Fibroblast of skin of abdomen (primary cell): ENCODE measurements around the gene SLC17A7.

ENCODE experiments used
- DNase-seq: peaks from one replicate; pipeline ENCODE4 v3.0.0-alpha.2; 2013

SLC17A7 gene

GRCh38 chr19:49443366-49444099 is 2.2 kb upstream of the SLC17A7 start:
- DNase-seq = peak; percentile 95

- peak; percentile 85 for DNase-seq
These were observed 1.5 kb upstream of the SLC17A7 start for GRCh38 chr19:49442771-49443365.

GRCh38 chr19:49442354-49442753 is 1.0 kb upstream of the SLC17A7 start:
- DNase-seq = no peak

DNA sequence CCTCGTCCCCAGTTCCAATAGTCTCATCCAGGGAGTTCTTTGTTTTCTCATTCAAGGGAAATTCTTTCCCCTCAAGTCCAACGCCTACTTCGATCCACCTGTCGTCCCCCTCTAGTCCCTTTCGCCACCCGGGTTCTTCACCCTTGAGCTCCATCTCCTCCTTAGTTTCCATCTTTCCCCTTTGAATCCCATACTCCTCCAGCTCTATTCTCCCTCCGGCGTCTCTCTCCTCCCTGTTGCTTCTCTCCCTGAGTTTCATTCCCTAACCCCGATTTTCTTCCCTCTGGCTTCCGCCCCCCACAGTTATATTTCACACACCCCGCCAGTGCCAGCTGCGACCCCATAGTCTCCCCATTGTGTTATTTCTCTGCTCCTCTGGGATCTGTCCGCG is 628 bp upstream of the SLC17A7 start:
- DNase-seq = no peak

DNA sequence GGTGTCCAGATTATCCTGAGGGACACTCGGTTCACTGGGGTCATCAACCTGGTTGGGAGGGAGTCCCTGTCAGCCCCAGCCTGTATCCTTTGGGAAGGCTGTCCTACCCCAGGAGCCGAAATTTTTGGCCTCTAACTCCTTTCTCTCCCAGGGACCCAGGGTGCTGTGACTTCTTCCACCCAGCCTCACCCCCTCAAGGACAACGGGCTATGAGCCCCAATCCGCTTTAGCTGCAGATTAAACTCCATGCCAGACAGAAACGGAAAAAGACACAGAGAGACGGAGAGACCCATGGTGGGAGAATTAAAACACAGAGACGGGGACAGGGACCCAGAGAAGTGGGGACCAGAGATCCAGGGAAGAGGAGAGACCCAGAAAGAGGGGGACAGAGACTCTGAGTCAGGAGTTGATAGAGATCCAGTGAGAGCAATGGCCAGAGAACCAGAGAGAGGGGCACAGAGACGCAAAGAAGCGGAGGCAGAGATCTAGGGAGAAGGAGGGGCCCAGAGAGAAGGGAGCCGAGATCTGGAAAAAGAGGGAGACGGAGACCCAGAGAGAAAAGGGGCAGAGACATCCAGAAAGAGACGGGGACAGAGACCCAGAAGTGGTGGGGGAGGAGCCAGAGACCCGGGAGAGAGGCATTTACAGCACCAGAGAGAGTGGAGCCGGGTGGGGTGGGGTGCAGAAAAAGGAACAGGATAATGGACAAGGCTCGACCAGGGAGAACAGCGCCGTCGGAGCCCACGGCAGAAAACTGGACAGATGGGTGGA is 703 bp downstream of the SLC17A7 start:
- no peak for DNase-seq

- DNase-seq = no peak
These were observed 1.5 kb downstream of the SLC17A7 start for GRCh38 chr19:49439836-49440235.

DNA sequence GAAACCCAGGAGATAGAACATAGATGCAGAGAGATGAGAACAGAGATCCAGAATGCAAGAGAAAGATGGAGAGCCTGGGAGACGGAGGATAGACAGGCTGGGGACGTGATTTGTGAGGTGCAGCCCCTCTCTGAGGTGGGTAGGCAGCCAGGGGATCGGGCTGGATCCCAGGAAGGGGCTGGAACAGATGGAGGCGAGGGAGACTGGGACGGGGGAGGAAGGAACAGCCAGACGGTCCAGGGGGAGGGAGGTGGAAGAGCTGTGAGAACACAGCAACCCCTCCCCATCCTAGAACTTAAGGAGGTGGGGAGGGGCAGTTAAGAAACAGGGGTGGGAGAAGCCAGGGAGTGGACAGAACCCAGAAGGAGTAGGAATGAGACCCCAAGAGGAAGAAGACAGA is 3.1 kb downstream of the SLC17A7 start:
- DNase-seq = no peak

DNA sequence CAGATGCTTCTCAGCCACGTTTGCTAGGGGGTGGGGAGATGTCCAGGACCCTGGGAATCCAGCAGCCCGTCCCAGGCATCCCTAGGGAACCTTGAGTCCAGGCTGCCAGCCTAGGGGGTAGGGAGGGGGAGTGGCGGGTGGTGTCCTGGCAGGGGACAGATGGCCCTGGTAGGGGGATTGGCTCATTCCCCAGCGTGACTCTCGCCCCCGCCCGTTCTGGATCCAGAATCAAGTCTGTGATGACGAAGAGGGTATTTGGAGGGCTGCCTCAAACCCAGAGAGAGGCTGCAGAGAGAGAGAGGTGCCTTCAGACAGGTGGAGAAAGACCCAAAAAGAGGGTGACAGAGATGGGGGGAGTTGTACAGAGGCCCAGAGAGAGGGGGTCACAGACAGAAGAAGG is 4.1 kb downstream of the SLC17A7 start:
- DNase-seq = no peak

DNA sequence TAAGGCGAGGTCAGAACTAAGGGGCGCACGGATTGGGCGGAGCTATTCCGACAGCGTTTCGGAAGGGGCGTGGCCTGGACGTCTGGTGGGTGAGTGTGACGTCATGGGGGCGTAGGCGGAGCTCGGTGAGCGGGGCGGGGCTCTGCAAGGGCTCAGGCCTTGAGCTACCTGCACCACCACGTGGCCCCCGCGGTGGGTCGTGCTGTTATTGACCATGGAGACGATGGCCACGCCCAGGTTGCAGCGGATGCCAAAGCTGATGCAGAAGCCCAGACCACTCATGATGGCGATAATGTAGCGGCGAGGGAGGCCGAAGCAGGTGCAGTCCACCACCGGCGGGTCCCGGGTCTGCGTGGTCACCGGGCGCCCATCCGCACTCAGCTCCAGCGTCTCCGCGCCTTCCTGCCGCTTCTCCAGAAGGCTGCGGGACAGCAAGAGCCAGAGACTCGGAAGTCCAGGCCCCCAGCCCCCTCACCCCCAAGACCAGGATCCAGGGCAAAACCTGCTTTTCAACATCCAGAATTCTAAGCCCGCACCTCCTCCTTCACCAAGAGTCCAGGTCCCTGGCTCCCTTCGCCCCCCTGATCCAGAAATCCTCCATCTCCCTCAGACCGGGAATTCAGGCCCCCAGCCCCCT is 4.8 kb downstream of the SLC17A7 start:
- DNase-seq = no peak

- no peak for DNase-seq
These were observed 5.7 kb downstream of the SLC17A7 start for GRCh38 chr19:49435670-49436069.

DNA sequence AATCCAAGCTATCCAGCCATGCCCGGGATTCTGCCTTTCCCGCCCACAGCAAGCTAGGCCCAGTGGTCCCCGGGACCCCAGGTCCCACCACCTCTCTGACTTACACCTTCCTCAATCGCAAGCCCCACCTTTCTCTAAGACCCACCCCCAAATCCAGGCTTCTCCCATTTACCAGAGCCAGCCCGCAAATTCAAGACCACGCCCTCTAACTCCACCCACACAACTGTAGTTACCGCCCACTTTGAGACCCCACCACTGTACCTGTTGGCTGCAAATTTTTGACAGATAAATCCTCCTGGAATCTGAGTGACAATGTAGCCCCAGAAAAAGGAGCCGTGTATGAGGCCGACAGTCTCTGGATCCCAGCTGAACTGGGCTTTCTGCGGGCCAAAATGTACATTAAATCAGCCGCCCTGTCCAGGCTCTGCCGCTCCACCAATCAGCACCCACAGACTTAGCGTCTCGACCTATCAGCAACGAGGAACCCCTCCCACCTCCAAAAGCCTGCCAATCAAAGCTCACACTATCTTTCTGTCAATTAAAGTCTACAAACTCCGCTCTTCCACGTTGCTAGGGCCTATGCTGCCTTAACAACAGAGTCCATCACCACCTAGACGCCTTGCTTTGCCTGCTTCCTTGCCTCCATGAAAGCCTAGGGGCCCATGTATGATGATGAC is 6.3 kb downstream of the SLC17A7 start:
- no peak for DNase-seq

- DNase-seq = no peak
These were observed 8.0 kb downstream of the SLC17A7 start for GRCh38 chr19:49433240-49433901.

DNA sequence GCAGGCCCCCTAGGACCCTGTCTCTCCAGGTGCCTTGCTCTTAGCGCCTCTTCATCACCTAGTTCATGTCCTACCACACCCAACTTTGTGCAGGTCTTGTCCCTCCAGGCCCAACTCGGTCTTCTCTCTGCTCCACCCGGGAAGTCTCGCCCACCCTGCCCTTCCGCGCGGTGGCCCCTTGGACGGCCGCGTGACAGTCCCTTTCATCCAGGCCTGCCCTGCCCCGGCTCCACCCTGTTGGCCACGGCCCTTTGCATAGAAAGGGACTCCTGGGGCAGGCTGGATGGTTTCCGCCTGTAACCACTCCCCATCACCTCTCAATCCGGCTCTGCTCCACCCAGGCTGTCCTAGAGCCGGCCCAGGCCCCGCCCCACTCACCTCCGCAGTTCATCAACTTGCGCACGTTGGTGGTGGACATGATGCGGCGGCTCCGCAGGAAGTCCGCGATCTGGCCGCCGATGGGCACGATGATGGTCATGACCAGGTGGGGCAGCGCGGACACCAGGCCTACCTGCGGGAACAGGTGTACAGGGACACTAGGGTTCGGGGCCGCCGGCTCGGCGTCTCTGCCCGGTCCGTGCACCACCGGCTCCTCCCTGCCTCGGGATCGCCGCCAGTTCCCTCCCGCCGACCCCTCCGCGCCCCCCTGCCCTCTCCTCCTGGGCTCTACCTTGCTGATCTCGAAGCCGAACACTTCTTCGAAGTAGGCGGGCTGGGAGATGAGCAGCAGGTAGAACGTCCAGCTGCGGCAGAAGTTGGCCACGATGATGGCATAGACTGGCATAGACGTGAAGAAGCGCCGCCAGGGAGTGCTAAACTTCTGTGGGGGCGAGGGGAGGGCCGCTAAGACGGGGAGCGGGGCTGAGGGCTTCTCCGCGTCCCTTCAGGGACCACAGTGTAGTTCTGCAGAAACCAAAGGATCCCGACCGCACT is 8.9 kb downstream of the SLC17A7 start:
- DNase-seq = no peak

- no peak for DNase-seq
These were observed 10.0 kb downstream of the SLC17A7 start for GRCh38 chr19:49431330-49431749.

GRCh38 chr19:49430678-49431329 is 10.5 kb downstream of the SLC17A7 start:
- DNase-seq = no peak

DNA sequence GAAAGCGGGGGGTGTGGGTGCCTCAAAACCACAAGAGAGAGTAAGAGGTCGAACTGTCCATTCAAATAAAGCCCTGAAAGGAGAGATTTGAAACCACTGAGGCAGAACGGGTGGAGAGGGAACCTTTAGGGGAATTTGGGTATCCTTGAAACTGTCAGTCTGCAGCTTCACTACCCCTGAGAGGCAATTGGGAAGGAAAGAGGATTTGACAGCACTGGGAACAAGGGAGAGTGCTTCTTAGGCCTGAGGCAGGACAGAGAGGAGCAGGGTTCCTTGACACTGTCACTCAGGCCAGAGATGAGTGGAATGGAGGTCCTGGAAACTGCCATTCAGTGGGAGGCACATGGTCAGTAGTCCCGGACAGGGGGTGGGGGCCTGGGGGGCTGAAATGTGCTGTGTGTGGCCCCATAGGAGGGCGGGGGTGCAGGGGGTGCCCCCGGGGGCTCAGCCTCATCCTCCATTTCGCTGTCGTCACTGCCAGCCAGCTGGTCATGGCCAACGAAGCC is 11.1 kb downstream of the SLC17A7 start:
- no peak for DNase-seq

DNA sequence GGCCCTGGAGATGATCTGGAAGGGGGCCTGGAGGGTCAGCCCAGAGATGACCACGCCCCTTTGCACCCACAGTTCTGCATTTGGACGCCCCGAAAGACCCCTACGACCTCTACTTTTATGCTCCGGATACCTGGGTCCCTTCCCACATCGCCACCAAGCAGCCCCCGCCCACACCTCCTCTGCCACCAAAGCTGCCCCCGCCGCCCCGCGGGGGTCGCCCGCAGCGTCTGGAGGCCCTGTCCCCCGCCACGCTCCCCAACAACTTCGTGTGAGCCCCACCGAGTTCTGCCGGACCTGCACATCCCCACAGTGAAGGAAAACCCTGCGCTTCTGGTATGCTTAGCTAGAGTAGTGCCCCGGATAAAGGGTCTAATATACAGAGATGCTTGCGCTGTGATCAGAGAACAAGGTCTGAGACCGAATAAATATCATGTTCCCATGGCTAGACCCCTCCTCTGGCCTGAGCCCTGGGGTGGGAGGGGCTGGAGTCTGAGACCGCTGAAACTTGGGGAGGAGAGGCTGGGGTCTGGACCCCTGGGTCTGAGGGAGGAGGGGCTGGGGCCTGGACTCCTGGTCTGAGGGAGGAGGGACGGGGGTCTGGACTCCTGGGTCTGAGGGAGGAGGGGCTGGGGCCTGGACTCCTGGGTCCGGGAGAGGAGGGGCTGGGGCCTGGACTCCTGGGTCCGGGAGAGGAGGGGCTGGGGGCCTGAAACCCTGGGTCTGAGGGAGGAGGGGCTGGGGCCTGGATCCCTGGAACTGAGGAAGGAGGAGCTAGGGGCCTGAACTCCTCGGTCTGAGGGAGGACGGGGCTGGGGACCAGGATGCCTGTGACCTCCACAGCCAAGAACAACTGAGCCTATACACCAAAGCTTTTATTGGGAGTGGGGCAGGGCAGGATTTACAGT is 12.5 kb downstream of the SLC17A7 start:
- DNase-seq = no peak

DNA sequence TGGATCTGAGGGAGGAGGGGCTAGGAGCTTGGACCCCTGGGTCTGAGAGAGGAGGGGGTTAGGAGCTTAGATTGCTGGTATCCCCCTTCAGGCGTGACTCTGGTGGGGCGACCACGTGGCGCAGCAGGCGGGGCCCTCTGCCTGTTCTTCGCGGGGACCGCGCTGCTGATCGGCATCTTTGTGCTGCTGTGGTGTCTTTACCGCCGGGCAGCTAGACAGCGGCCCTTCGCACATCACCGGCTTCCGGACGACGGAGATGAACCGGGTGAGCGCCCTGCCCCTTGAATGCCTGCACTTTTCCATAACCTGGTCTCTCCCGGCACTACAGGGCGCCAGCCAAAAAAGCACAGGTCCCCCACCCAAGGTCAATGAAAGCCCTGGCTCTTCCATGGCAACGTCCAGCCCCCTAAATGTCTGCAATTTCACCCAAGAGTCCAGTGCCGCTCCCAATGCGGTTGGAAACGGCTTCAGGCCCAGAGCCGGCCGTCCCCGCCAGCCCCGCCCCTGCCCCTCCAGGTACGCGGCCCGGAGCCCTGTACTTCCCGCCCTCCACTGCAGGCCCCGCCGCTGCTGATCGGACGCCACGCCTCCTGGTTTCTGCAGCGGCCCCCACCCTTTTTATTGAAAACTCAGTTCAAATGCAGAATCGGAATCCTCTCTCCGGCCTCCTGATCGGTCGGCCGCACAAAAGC is 13.3 kb downstream of the SLC17A7 start:
- DNase-seq = no peak
